NCI-H345 treated with DMSO at 0.1 percent for 48 hours (cell line): ENCODE results near the gene ARFIP2.

Source experiments
- DNase-seq: peaks from one replicate; lab custom pipeline; 2025; ENCODE audit not compliant: unreplicated experiment; lab: John Stamatoyannopoulos, UW

ARFIP2 gene

DNA sequence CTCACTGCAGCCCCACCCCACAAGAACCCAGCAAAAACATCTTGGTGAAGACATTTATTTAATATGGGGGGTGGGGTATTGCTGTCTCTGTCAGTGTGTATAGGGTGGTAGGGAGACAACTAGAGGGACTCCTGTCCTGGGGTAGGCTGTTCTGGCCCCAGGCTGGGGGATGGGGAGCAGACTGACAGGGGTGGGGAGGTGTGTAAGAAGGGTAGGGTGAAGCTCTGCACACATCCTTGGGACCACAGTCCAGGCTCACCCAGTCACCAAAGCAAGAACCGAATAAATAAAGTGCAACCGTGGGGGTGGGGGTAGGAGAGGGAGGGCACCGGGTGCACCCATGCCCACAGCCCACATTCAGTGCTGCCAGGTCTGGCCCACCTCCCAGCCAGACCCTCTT is 32.6 kb downstream of the ARFIP2 start:
- DNase-seq = no peak

DNA sequence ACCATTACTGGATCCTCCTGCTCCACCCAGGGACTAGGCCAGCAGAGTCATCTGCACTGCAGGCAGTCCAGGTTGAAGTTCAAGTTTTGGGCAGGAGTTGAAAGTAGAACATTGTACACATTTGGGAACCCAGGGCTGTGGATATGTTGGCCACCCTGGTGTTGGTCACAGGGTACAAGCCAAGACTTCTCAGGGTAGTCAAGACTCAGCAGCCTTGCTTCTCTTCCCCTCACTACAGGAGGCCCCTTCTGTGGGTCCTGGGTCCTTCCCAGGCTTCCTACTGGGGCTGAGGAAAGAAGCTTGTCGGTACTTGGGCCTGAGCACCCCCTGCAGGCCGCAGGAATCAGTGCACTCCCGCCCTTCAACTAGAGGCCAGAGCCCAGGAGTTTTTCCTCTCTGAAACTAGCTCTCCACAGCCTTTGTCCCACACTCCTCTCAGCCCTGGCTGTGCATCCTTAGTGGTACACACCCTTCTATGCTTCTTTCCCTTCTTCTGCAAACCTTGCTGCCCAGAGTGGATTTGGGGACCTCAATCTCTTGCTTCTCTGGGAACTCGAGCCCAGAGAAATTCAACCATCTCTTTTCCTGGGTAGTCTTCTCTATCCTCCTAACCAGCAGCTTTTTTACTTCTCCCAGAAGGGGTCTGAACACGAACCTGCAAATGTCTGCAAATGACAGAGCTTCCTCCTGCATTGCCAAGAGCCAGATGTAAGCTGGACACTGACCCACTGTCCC is 37.7 kb downstream of the ARFIP2 start:
- no peak for DNase-seq

DNA sequence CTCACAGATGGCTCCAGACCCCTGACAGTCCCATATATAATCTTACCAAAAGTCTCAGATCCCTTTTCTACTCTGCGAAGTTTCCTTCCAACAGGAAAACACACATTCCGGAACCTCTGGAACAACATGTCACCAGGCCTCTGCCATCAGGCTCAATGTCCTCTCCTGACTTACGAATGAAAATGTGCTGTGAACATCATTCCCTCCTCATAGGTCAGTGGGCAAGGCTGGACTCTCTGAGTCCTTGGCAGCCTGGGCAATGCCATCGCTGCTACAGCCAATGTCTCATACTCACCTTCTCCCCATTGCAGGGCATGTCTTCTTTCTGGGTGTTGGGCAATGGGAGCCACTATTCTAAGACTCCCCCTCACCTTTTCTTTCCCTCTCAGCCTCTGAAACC is 38.7 kb downstream of the ARFIP2 start:
- no peak for DNase-seq

DNA sequence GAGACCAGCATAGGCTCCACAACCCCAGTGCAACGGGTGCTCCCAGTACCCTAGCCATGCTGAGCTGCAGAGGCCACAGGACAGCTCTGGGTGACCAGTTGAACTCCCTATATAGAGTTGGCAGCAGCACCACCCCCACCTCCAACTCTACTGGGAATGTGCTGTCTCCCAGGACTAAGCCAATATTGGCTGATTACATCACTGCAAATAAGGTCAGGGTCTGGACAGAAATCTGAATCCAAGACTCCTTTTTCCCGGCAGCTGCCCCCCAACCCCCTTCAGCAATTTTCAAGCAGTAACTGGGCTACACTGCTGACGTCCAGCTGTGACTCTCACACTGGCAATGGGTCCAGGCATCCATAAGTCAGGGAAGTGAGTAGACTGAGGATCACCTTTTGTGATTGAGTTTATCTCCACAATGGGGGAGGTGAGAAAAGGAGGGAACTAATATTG is 40.2 kb downstream of the ARFIP2 start, which contains the start of gene HPX:
Gene HPX (minus strand): TSS at position 82 of the 453 bp plus-strand sequence. CDS start 24 bp downstream, at position 58.
- no peak for DNase-seq

DNA sequence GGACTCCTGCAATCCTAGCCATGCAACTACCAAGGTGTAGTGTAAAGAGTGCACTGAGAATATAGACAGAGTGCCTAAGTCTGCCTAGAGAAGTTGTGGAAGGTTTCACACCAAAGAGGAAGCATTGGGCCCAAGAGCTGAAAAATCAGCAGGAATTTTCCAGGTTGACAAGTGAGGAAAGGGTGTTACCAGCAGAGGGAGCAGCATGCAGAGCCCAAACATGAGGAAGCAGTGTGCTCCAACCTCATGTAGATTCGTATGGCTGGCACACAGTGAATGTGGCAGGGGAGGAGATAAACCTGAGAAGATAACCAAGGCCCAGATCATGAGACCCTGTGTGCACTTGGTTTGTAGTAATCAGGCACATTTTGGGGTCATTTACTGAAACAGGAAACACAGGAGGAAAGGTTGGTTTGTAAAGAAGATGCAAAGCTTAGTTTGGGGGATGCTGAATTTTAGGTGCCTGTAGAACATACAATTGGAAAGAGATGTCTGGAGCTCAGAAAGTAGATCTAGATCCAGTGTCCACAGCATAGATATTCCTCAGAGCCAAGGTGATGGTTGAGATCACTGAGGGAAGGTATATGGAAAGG is 42.1 kb downstream of the ARFIP2 start:
- DNase-seq = peak; percentile 11

DNA sequence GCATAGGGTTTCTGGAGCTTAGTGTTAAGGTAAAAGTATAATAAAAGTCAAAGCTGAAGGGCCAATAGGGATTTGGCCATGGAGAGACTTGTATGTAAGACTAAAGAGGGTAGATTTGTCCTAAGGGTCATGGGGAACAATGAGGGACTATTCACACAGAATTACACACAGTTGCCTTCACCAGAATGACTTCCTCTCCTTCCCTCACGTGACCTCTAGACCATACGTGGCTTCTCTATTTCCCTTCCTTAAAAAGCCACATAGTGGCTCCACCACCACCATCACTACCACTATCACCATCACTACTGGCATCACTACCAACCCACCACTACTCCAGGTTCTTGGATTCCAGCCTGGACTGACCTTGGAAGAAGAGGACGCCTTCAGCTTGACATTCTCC is 43.1 kb downstream of the ARFIP2 start:
- no peak for DNase-seq

GRCh38 chr11:6437423-6437822 is 43.7 kb downstream of the ARFIP2 start:
- DNase-seq = no peak

GRCh38 chr11:6433998-6434660 is 47.0 kb downstream of the ARFIP2 start:
- DNase-seq = no peak

- DNase-seq = no peak
These were observed 49.3 kb downstream of the ARFIP2 start for GRCh38 chr11:6431861-6432260.

GRCh38 chr11:6427516-6427915 is 53.6 kb downstream of the ARFIP2 start:
- no peak for DNase-seq
